ENCODE results near the gene SIRT7.
A peak's percentile ranks its signal among the peaks of the same experiment; 100 is the strongest.

SIRT7 gene

DNA sequence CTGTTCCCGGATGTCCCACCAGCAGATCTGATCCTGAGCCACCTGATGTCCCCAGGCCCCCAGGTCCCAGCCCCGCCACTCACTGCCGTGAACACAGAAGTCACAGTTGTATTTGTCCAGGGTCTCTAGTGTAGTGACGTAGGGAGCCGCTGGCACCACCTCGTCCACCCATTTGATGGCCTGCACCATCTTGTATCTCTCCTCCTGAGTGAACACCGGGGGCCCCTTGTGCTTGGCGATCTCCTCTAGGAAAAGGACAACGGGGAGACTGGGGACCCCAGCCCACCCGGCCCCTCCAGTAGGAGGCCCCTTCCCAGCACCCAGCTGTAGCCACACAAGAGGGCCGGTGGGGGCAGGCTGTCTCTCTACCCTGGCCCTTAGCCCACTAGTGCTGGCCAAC, 9.2 kb downstream of the SIRT7 start:
- TF ChIP-seq TAF1 (IDR thresholded peaks at IDR 0.05; ENCODE audit: low read depth), result no peak
- TF ChIP-seq, protein P1, sequence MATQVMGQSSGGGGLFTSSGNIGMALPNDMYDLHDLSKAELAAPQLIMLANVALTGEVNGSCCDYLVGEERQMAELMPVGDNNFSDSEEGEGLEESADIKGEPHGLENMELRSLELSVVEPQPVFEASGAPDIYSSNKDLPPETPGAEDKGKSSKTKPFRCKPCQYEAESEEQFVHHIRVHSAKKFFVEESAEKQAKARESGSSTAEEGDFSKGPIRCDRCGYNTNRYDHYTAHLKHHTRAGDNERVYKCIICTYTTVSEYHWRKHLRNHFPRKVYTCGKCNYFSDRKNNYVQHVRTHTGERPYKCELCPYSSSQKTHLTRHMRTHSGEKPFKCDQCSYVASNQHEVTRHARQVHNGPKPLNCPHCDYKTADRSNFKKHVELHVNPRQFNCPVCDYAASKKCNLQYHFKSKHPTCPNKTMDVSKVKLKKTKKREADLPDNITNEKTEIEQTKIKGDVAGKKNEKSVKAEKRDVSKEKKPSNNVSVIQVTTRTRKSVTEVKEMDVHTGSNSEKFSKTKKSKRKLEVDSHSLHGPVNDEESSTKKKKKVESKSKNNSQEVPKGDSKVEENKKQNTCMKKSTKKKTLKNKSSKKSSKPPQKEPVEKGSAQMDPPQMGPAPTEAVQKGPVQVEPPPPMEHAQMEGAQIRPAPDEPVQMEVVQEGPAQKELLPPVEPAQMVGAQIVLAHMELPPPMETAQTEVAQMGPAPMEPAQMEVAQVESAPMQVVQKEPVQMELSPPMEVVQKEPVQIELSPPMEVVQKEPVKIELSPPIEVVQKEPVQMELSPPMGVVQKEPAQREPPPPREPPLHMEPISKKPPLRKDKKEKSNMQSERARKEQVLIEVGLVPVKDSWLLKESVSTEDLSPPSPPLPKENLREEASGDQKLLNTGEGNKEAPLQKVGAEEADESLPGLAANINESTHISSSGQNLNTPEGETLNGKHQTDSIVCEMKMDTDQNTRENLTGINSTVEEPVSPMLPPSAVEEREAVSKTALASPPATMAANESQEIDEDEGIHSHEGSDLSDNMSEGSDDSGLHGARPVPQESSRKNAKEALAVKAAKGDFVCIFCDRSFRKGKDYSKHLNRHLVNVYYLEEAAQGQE (IDR thresholded peaks at IDR 0.05; ENCODE audit: low read depth), result no peak
- TF ChIP-seq YY1 (IDR thresholded peaks at IDR 0.05; ENCODE audit: low read depth), result no peak
- TF ChIP-seq EP300 (IDR thresholded peaks at IDR 0.05; ENCODE audit: borderline replicate concordance), result no peak
- no peak for TF ChIP-seq CREB1 (IDR thresholded peaks at IDR 0.05; ENCODE audit: low read depth)
- TF ChIP-seq, protein P2, sequence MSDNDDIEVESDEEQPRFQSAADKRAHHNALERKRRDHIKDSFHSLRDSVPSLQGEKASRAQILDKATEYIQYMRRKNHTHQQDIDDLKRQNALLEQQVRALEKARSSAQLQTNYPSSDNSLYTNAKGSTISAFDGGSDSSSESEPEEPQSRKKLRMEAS (IDR thresholded peaks at IDR 0.05), result no peak
- TF ChIP-seq NFIC (IDR thresholded peaks at IDR 0.05), result no peak
- TF ChIP-seq EGR1 (IDR thresholded peaks at IDR 0.05), result no peak
- no peak for TF ChIP-seq ZBTB7A (IDR thresholded peaks at IDR 0.05; ENCODE audit: low read depth)
- TF ChIP-seq RAD21 (IDR thresholded peaks at IDR 0.05; ENCODE audit: low read depth), result no peak
- no peak for TF ChIP-seq CEBPB (IDR thresholded peaks at IDR 0.05)
- no peak for TF ChIP-seq TEAD4 (IDR thresholded peaks at IDR 0.05)
- TF ChIP-seq FOXM1 (IDR thresholded peaks at IDR 0.05; ENCODE audit: borderline replicate concordance, low read depth), result no peak
- TF ChIP-seq TCF12 (IDR thresholded peaks at IDR 0.05; ENCODE audit: low read depth), result no peak
- TF ChIP-seq, protein P3, sequence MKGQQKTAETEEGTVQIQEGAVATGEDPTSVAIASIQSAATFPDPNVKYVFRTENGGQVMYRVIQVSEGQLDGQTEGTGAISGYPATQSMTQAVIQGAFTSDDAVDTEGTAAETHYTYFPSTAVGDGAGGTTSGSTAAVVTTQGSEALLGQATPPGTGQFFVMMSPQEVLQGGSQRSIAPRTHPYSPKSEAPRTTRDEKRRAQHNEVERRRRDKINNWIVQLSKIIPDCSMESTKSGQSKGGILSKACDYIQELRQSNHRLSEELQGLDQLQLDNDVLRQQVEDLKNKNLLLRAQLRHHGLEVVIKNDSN (IDR thresholded peaks at IDR 0.05), result no peak

DNA sequence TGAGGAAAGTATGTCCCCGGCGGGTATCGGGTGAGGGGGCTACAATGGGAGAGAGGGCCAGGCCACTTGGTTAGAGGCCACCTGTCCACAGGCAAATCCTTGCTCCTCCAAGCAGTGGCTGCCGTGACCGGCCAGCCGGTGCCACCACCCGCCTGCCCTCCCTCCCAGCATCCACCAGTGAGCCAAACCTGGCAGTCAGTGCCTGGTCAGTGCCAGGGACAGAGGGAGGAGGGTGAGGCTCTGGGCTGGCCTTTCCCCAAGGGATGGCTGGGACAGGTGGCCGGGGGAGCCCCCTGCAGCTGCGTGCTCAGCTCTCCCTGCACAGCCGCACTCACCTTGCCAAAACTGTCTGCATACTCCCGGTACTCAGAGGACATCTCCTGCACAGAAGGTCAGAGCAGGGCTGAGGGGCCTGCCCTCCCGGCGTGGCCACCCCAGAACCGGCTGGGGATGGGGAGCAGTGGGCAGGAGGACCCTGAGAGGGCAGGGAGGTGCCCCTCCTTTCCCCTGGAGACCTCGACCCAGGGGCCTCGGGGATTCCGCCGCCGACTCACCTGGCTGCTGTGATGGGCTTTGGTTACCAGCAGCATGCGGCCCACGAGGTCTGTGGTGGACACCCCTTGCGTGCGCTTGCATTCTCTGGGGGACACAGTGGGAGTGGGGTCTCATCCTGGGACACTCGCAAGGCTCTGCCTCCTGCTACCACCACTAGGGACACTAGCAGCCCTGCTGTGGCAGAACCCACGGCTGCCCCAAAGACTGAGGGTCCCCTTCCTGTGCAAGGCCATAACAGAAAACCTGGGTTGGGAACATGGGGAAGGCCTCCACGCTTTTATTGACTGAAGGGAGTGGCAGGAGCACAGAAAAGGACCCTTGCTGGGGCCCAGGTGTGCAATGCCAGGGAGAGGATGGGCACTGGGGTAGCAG, 10.5 kb downstream of the SIRT7 start:
- TF ChIP-seq CREB1 (IDR thresholded peaks at IDR 0.05; ENCODE audit: low read depth) (no peak), EGR1 (IDR thresholded peaks at IDR 0.05) (no peak), CEBPB (IDR thresholded peaks at IDR 0.05) (no peak), FOXM1 (IDR thresholded peaks at IDR 0.05; ENCODE audit: borderline replicate concordance, low read depth) (no peak), EP300 (IDR thresholded peaks at IDR 0.05; ENCODE audit: borderline replicate concordance) (no peak), YY1 (IDR thresholded peaks at IDR 0.05; ENCODE audit: low read depth) (no peak), TCF12 (IDR thresholded peaks at IDR 0.05; ENCODE audit: low read depth) (no peak), RAD21 (IDR thresholded peaks at IDR 0.05; ENCODE audit: low read depth) (no peak), NFIC (IDR thresholded peaks at IDR 0.05) (no peak), TAF1 (IDR thresholded peaks at IDR 0.05; ENCODE audit: low read depth) (no peak), TEAD4 (IDR thresholded peaks at IDR 0.05) (no peak), ZBTB7A (IDR thresholded peaks at IDR 0.05; ENCODE audit: low read depth) (no peak)
- TF ChIP-seq, protein P1 (IDR thresholded peaks at IDR 0.05; ENCODE audit: low read depth), result no peak
- TF ChIP-seq, protein P3 (IDR thresholded peaks at IDR 0.05), result no peak
- TF ChIP-seq, protein P2 (IDR thresholded peaks at IDR 0.05), result no peak

DNA sequence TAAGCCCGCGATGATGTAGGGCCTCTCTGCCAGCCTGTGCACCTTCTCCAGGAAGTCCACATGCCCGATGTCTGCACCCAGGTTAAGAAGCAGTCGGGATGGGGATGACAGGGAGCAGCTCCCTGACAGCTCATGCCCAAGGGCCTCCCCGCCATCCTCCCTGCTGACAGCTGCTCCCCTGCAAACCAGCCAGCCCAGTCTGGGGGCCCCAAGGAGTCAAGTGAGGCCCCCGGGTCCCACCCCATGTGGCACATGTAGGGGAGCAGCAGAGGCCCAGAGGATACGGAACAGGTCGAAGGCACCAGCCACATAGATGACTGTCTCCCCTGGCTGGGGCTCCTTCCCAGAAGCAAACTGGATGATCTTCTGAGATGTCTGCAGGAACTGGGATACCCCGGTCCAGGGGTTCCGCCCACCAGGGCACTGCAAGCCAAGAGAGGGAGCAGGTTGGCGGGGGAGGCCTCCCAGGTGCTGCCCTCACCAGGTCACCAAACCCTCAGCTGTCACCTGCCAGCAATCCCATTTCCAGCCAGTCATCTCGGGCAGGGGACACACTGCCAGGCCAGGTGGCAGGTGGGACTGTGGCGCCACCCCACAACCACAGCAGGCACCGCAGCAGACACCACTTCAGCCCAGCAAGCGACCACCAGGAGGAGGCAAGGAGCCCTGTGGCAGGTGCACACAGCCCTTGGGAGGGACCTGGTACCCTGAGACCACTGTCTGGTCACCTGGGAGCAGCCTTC, 11.3 kb downstream of the SIRT7 start:
- TF ChIP-seq NFIC (IDR thresholded peaks at IDR 0.05) (no peak), FOXM1 (IDR thresholded peaks at IDR 0.05; ENCODE audit: borderline replicate concordance, low read depth) (no peak), TAF1 (IDR thresholded peaks at IDR 0.05; ENCODE audit: low read depth) (no peak), EGR1 (IDR thresholded peaks at IDR 0.05) (no peak), RAD21 (IDR thresholded peaks at IDR 0.05; ENCODE audit: low read depth) (peak; percentile 4; the same call in 1 of the 2 replicates)
- TF ChIP-seq, protein P3 (IDR thresholded peaks at IDR 0.05), result no peak

DNA sequence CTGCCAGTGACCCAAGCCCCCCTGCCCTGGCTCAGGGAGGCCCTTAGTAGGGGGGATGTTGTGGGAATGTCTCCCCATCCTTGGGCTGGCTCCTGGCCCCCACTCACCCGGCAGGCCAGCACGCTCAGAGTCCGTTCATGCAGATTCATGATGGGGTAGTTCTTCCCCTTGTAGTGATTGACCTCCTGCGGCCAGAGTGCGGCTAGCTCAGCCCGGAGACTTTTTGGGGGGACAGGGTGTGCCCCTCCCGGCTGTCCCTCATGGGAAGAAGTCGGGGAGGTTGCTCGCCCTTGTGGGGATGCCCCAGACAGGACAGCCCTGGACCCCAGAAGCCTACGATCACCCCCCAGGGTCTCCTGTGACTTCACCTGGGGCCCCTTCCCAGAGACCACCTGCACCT, 12.0 kb downstream of the SIRT7 start:
- TF ChIP-seq, protein P2 (IDR thresholded peaks at IDR 0.05), result no peak
- TF ChIP-seq, protein P1 (IDR thresholded peaks at IDR 0.05; ENCODE audit: low read depth), result no peak
- TF ChIP-seq CREB1 (IDR thresholded peaks at IDR 0.05; ENCODE audit: low read depth) (no peak), EP300 (IDR thresholded peaks at IDR 0.05; ENCODE audit: borderline replicate concordance) (no peak), ZBTB7A (IDR thresholded peaks at IDR 0.05; ENCODE audit: low read depth) (no peak), TAF1 (IDR thresholded peaks at IDR 0.05; ENCODE audit: low read depth) (no peak), CEBPB (IDR thresholded peaks at IDR 0.05) (no peak), YY1 (IDR thresholded peaks at IDR 0.05; ENCODE audit: low read depth) (no peak), EGR1 (IDR thresholded peaks at IDR 0.05) (no peak), FOXM1 (IDR thresholded peaks at IDR 0.05; ENCODE audit: borderline replicate concordance, low read depth) (no peak), RAD21 (IDR thresholded peaks at IDR 0.05; ENCODE audit: low read depth) (no peak), TCF12 (IDR thresholded peaks at IDR 0.05; ENCODE audit: low read depth) (no peak)
- TF ChIP-seq, protein P3 (IDR thresholded peaks at IDR 0.05), result no peak

Measured in Ishikawa (cell line).